Heart left ventricle (tissue), 16 donors: ENCODE data around the gene MCL1. TPM values are rescaled to one million over a fixed set of nuclear protein-coding genes. Genes with fewer than 3 reads are reported as not detected.

Experiments
- ATAC-seq, 4 donors: fragments of 200-7000 bp; cut with Tn5 transposase; one replicate each; pipeline ENCODE4 v1.9.1; 2020 to 2022; ENCODE audit warnings: moderate library complexity in 4 of 4, mild to moderate bottlenecking in 3 of 4, moderate number of reproducible peaks in 1 of 4
- DNase-seq, 5 donors: peaks; one replicate each; pipeline ENCODE4 v3.0.0-alpha.2; 2020
- H3K27ac ChIP-seq, 12 donors: fragments of 200-600 bp; sonication (generic) in 4 of 12; one replicate each; pipeline versions ENCODE4 v1.5.0 to v1.8.0; 2016 to 2022; ENCODE audit warnings: mild to moderate bottlenecking in 2 of 12
- H3K27me3 ChIP-seq, 9 donors: fragments of 200-600 bp; sonication (generic) in 2 of 9; one replicate each; pipeline versions ENCODE4 v1.5.1 to v1.8.0; 2016 to 2022; ENCODE audit warnings: mild to moderate bottlenecking in 3 of 9
- H3K36me3 ChIP-seq, 9 donors: fragments of 200-600 bp; sonication (generic) in 2 of 9; one replicate each; pipeline versions ENCODE4 v1.5.0 to v1.8.0; 2018 to 2022; ENCODE audit warnings: mild to moderate bottlenecking in 2 of 9
- H3K4me1 ChIP-seq, 12 donors: fragments of 200-600 bp; sonication (generic) in 4 of 12; one replicate each; pipeline versions ENCODE4 v1.5.0 to v1.8.0; 2016 to 2022; ENCODE audit warnings: mild to moderate bottlenecking in 3 of 12
- H3K4me3 ChIP-seq, 12 donors: fragments of 200-600 bp; sonication (generic) in 4 of 12; one replicate each; pipeline versions ENCODE4 v1.5.0 to v1.8.0; 2017 to 2022; ENCODE audit warnings: mild to moderate bottlenecking in 9 of 12, moderate library complexity in 4 of 12
- H3K9me3 ChIP-seq, 12 donors: fragments of 200-600 bp; sonication (generic) in 4 of 12; one replicate each; pipeline versions ENCODE4 v1.5.0 to v1.8.0; 2016 to 2022; ENCODE audit warnings: mild to moderate bottlenecking in 1 of 12
- POLR2A ChIP-seq, 2 donors: fragments of 450-650 bp; IDR thresholded peaks; one replicate each; pipeline ENCODE4 v1.6.1; 2017; ENCODE audit warnings: antibody characterized with exemption in 2 of 2, mild to moderate bottlenecking in 2 of 2, moderate library complexity in 2 of 2
- WGBS, 4 donors: extraction: QIAGEN DNeasy Blood & Tissue Kit in 2 of 4; methylation state at CpG; one replicate each; pipeline versions ENCODE4 v1.1.5 to v1.1.7; 2013 to 2018; 5-methylcytosine and 5-hydroxymethylcytosine counted together
- intact Hi-C, 10 donors: fragments of 100-400 bp; cut with DNase I; formaldehyde crosslinking; loops; one replicate each; pipeline versions ENCODE4 v1.11.1 to v1.14.2; 2022
- polyA plus RNA-seq, 2 donors: library from polyadenylated mRNA; stranded (reverse); fragments of 200-250 nt; gene quantifications; one replicate each; pipeline ENCODE4 v1.2.3, GENCODE V29; 2013
- total RNA-seq, 9 donors: library from RNA; depleted of rRNA in 2 of 9; stranded (reverse); fragments of >200 nt in 2 of 9; fragmentation: NEBNext Ultra II Directional in 3 of 9; extraction: Animal tissue kit (Norgen Biotek cat#: 25700) in 3 of 9; gene quantifications; one replicate each; pipeline versions ENCODE4 v1.1.0 to v1.2.4, GENCODE V29; 2016 to 2023
- TF ChIP-seq, protein P1 (sequence below), 12 donors: fragments of 200-600 bp; sonication (generic) in 4 of 12; IDR thresholded peaks; one replicate each; pipeline versions ENCODE4 v1.5.0 to v1.8.0; 2018 to 2022; ENCODE audit warnings: antibody characterized with exemption in 12 of 12, mild to moderate bottlenecking in 5 of 12
- donor health status: ischemic (EF 13 %, LVEDD 7.1; RV severe dilation, severe dysfunction).
- donor health status: healthy with polysubstance abuse.
- donor health status: DM: no; HTN: yes; CAD: no.
- donor health status: DM: no; HTN: no; CAD: no.
- donor health status: ischemic (EF 25% LVEDD 6.9; RV normal size, moderate dysfunction).
- donor health status: ischemic (EF 25% LVEDD 5.7; RV mildly dilated, moderate dysfunction).
- donor health status: healthy.
- donor health status: DM: yes; HTN: yes; CAD: no.
- donor health status: ischemic (EF 35%, LVEDD 5.7; RV mildly dilated, moderate dysfunction).
- donor health status: nonischemic (EF 11% LVEDD 7.7; RV severe dilation, severe dysfunction).
- donor health status: DM: yes; HTN: yes; CAD: no.
- donor health status: PGD.
- donor health status: ischemic (EF 29% LVEDD 5.4; RV normal size, mild dysfunction).
- donor health status: nonischemic (EF 23%, LVEDD 6.1; RV moderate dilation, normal function).

Gene MCL1
- total and polyA plus RNA-seq, 11 donors: 57.1 to 180 (median 104) TPM

DNA sequence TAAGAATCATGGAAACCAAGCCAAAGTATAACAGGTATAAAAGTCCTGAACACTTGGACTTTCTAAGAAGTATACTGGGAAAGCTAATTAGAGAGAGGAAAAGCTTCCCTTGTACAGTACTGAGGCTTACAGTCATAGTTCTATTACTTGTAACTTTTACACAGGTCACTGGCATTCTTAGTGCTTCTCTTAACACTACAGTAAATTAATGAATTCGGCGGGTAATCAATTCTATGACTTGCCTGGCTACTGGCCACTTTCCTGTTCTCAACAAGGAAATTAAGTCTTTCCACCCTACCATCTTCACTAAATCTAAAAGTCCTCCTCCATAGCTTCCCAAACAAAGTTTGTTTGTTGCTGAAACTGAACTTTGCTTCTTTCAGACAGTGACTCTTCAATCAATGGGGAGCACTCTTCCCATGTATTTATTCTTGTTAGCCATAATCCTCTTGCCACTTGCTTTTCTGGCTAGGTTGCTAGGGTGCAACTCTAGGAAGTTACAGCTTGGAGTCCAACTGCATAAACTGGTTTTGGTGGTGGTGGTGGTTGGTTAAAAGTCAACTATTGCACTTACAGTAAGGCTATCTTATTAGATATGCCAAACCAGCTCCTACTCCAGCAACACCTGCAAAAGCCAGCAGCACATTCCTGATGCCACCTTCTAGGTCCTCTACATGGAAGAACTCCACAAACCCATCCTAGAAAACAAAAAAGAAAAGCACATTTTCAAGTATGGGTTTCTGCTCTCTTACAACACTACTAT lies 2.4 kb downstream of the MCL1 start:
- ATAC-seq (no peak), DNase-seq (no peak)
- intact Hi-C loops: loop anchor here in 7 of 10 donors (1.0 to 5.0 kb wide), 7 partner anchors 14 to 120 kb away; partner anchors contain the start of genes ENSA (in 1 of the 7) and GOLPH3L (in 1 of the 7)
- 0 to 18% (median 2%) methylated on average over 2 of the region's 2 CpGs for WGBS, 4 donors
- Histone ChIP-seq H3K9me3 (no peaks in the 10 kb centered on the region), H3K4me1 (peaks cover 15 to 54% (median 45%) of the 10 kb centered on the region in 12 donors), H3K27me3 (no peaks in the 10 kb centered on the region), H3K4me3 (peak overlapping the region; percentile 80 to 99 (median 92)), H3K27ac (peak overlapping the region; percentile 99 to 100 (median 100)), H3K36me3 (peaks cover 6 to 69% (median 56%) of the 10 kb centered on the region in 9 donors)
- TF ChIP-seq, protein P1, sequence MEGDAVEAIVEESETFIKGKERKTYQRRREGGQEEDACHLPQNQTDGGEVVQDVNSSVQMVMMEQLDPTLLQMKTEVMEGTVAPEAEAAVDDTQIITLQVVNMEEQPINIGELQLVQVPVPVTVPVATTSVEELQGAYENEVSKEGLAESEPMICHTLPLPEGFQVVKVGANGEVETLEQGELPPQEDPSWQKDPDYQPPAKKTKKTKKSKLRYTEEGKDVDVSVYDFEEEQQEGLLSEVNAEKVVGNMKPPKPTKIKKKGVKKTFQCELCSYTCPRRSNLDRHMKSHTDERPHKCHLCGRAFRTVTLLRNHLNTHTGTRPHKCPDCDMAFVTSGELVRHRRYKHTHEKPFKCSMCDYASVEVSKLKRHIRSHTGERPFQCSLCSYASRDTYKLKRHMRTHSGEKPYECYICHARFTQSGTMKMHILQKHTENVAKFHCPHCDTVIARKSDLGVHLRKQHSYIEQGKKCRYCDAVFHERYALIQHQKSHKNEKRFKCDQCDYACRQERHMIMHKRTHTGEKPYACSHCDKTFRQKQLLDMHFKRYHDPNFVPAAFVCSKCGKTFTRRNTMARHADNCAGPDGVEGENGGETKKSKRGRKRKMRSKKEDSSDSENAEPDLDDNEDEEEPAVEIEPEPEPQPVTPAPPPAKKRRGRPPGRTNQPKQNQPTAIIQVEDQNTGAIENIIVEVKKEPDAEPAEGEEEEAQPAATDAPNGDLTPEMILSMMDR (IDR thresholded peaks at IDR 0.05): no peak
- TF ChIP-seq POLR2A (IDR thresholded peaks at IDR 0.05): no peak

DNA sequence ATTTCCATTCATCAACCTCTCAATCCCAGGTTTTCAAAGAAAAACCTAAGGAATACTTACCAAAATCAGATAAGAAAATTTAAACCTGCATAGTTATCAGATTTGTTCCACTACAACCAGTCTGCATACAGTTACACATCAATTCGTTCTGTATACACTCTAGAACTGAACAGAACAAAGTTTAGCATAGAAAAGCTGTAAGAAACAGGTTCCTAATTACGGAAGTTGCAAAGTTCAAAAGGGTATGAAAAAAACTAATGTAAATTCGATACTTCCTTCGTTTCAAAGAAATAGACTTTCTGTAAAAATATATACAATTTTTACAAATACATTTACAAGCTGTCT lies 3.1 kb downstream of the MCL1 start:
- Histone ChIP-seq H3K4me1 (peaks cover 15 to 57% (median 51%) of the 10 kb centered on the region in 12 donors), H3K27me3 (no peaks in the 10 kb centered on the region), H3K36me3 (peaks cover 6 to 73% (median 62%) of the 10 kb centered on the region in 9 donors), H3K9me3 (no peaks in the 10 kb centered on the region), H3K4me3 (peak overlapping the region; percentile 80 to 99 (median 92)), H3K27ac (peak overlapping the region; percentile 99 to 100 (median 100))
- no peak for ATAC-seq
- TF ChIP-seq, protein P1 (IDR thresholded peaks at IDR 0.05): no peak
- no peak for TF ChIP-seq POLR2A (IDR thresholded peaks at IDR 0.05)
- 0 to 3% (median 2%) methylated on average over 4 of the region's 4 CpGs for WGBS, 4 donors
- no peak for DNase-seq
- intact Hi-C loops: loop anchor here in 7 of 10 donors (1.0 to 5.0 kb wide), 6 partner anchors 14 to 121 kb away; partner anchors contain the start of genes ENSA (in 1 of the 7) and GOLPH3L (in 1 of the 7)

DNA sequence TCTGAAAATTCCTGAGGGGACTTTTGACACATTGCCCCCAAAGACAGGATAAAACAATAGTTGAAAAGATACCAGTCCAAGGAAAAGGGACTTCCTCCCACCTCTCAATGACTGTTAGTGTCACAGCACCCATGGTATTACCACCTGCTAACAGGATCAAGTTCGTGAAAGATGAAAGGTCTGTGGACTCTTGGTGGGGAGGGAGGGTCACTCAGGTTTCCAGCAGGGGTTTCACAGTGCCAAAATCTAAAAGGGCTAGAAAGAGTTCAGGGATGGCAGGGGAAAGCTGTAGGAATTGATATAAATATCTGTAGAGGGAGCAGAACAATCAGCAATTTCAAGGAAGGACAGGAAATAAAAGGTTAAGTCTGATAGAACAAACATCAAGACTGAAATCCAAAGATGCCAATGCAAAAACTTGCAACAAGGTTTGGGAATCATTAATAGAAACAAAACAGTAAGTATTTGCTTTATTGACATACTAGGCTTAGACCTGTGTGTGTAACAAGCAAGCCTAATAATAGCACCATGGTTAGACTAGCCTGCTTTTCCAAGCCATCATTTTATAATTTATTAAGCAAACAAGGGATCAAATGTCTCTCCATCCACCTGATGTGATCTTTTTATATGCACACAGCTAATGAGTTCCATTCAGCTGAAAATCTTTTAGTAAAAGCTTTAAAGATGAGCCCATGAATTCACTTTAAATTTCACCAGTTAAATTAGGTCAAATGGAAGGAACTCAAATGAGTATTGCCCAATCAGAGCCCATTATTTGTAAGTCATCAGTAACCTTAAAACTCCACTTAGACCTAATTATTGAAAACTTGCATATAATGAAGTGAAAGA lies 3.7 kb downstream of the MCL1 start:
- no peak for ATAC-seq
- H3K27me3 ChIP-seq: no peaks in the 10 kb centered on the region
- no peaks in the 10 kb centered on the region for H3K9me3 ChIP-seq
- peak overlapping the region; percentile 80 to 99 (median 92) for H3K4me3 ChIP-seq
- H3K4me1 ChIP-seq: peaks cover 15 to 63% (median 57%) of the 10 kb centered on the region in 12 donors
- intact Hi-C loops: loop anchor here in 7 of 10 donors (1.0 to 5.0 kb wide), 6 partner anchors 13 to 122 kb away; partner anchors contain the start of genes ENSA (in 1 of the 7) and GOLPH3L (in 1 of the 7)
- no peak for TF ChIP-seq POLR2A (IDR thresholded peaks at IDR 0.05)
- TF ChIP-seq, protein P1 (IDR thresholded peaks at IDR 0.05): no peak
- H3K27ac ChIP-seq: peak overlapping the region; percentile 99 to 100 (median 100)
- WGBS, 4 donors: 0 to 8% (median 2%) methylated on average over 1 of the region's 1 CpG
- no peak for DNase-seq
- peaks cover 6 to 79% (median 68%) of the 10 kb centered on the region in 9 donors for H3K36me3 ChIP-seq
